ENCODE measurements around the gene CBX1. TPM values are rescaled to one million over a fixed set of nuclear protein-coding genes. Genes with fewer than 3 reads are reported as not detected.
A peak's percentile ranks its signal among the peaks of the same experiment; 100 is the strongest.

CBX1 gene
- total RNA-seq, 1 experiment from 2014 or later, result 149 TPM

- peak; percentile 50 to 56 for DNase-seq
- H3K27ac ChIP-seq, result peak overlapping the region; percentile 13; the same call in 1 of the 2 replicates
- H3K27me3 ChIP-seq, result no peaks in the 10 kb centered on the region
- no peaks in the 10 kb centered on the region for H3K36me3 ChIP-seq
- H3K4me3 ChIP-seq, result peak overlapping the region; percentile 58
- H3K4me1 ChIP-seq, result peaks cover 17% of the 10 kb centered on the region; the same call in 1 of the 2 replicates
- H3K9me3 ChIP-seq (replicated peaks), result no peaks in the 10 kb centered on the region
Observed at GRCh38 chr17:48024149-48025039, 76.9 kb downstream of the CBX1 start.

DNA sequence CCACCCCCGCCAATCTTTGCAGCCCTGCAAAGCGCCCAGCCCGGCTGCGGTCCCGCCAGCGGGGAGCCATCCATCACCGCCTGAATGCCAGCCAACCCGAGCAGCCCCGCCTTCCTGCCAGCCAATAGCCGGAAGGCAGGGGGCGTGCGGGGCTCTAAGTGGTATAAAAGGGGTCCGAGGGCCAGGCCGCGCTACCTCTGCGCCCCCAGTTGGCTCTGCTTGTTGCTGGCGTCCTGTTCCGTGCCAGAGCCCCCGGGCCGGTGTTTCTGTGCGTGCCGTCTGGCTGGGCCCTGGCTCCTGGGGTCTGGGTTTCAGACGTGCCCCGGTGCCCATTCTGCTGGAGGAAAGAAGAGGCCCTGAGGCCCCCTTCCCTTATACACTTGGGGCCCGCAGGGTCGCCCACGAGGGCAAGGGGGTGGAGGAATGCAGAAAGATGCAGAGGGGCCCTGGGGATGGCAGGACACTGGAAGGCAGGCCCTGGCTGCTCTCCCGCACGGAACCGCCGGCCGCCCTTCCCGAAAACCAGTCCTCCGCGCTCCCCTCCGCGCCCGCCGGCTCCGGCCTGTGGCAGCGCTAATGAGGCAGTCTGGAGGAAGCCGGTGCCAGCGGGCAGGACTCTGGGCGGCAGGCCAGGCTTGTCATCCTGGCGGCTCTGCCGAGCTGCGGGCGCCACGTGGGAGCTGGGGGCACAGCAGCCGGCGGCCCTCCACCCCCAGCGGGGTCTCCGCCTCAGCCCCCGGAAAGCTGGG, 77.7 kb downstream of the CBX1 start:
- Histone ChIP-seq H3K9me3 (replicated peaks) (no peaks in the 10 kb centered on the region), H3K36me3 (no peaks in the 10 kb centered on the region), H3K27me3 (no peaks in the 10 kb centered on the region), H3K4me1 (peaks cover 17% of the 10 kb centered on the region; the same call in 1 of the 2 replicates), H3K4me3 (peak overlapping the region; percentile 58), H3K27ac (peak overlapping the region; percentile 13; the same call in 1 of the 2 replicates)
- DNase-seq, result peak; percentile 89 to 92

GRCh38 chr17:48022901-48023300, 78.4 kb downstream of the CBX1 start:
- Histone ChIP-seq H3K36me3 (no peaks in the 10 kb centered on the region), H3K27me3 (no peaks in the 10 kb centered on the region), H3K4me1 (peaks cover 17% of the 10 kb centered on the region; the same call in 1 of the 2 replicates), H3K27ac (no peak overlapping the region), H3K4me3 (peak overlapping the region; percentile 58), H3K9me3 (replicated peaks) (no peaks in the 10 kb centered on the region)
- no peak for DNase-seq

DNA sequence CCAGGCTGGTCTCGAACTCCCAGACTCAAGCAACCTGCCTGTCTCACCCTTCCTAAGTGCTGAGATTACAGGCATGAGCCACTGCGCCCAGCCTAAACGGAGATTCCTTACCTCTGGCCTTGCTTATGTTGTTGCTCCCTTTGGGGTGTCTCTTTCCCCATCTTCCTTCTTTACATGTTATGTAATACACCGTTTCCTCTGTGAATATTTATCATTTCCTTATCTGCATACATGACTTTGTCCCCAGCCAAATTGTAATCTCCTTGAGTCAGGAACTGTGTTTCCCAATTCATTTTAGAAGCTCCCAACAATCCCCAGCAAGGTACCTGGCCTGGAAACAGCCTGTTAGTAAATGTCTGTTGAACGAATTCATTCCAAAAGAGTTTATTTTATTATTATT, 79.3 kb downstream of the CBX1 start:
- H3K27me3 ChIP-seq, result no peaks in the 10 kb centered on the region
- H3K4me3 ChIP-seq, result no peak overlapping the region
- H3K9me3 ChIP-seq (replicated peaks), result no peaks in the 10 kb centered on the region
- no peaks in the 10 kb centered on the region for H3K36me3 ChIP-seq
- H3K4me1 ChIP-seq, result peaks cover 17% of the 10 kb centered on the region; the same call in 1 of the 2 replicates
- H3K27ac ChIP-seq, result no peak overlapping the region
- DNase-seq, result no peak

Other genes with a start within 250 kb of the CBX1 start
- 3.7 and 3.9 TPM in 2 replicates for gene SP2, start 205.2 kb downstream of the CBX1 start, total RNA-seq (2014; rRNA removed; shearing (Covaris generic))
- gene PNPO, start 159.9 kb downstream of the CBX1 start, total RNA-seq (2014; rRNA removed; shearing (Covaris generic)), result 9.7 and 10.4 TPM in 2 replicates
- gene PRR15L, start 143.6 kb downstream of the CBX1 start, total RNA-seq (2014; rRNA removed; shearing (Covaris generic)), result not detected in 2 replicates
- 47.0 and 64.2 TPM in 2 replicates for gene CDK5RAP3, start 130.4 kb downstream of the CBX1 start, total RNA-seq (2014; rRNA removed; shearing (Covaris generic))
- 0.32 TPM in 1 of 2 replicates, not detected in the other for gene COPZ2, start 63.7 kb downstream of the CBX1 start, total RNA-seq (2014; rRNA removed; shearing (Covaris generic))
- 75.1 and 78.1 TPM in 2 replicates for gene NFE2L1, start 53.1 kb downstream of the CBX1 start, total RNA-seq (2014; rRNA removed; shearing (Covaris generic))
- 15.3 and 16.1 TPM in 2 replicates for gene SNX11, start 6.3 kb upstream of the CBX1 start, total RNA-seq (2014; rRNA removed; shearing (Covaris generic))